ENCODE measurements around the gene JPH2. TPM values are rescaled to one million over a fixed set of nuclear protein-coding genes. Genes with fewer than 3 reads are reported as not detected.

The JPH2 gene
- total and polyA plus RNA-seq, 2 experiments from 2014 or later = 0.16 to 1.1 TPM

DNA sequence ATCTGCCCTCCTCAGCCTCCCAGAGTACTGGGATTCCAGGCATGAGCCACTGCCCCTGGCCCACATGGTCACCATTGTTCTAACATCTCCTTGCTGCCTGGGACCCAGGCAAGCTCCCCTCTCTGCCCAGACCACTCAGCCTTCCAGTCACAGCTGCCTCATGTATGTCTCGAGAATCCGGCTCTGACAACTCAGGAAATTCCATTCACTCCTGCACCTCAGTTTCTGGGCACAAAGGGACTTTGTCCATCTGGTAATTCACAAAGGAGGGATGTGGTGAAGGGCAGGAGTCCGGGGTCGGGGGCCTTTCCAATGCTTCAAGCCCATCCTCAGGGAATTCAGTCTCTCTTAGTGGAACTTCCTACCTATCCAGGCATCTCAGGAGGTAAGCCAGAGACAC lies 40.7 kb downstream of the JPH2 start (continued):
- TF ChIP-seq, protein P1, sequence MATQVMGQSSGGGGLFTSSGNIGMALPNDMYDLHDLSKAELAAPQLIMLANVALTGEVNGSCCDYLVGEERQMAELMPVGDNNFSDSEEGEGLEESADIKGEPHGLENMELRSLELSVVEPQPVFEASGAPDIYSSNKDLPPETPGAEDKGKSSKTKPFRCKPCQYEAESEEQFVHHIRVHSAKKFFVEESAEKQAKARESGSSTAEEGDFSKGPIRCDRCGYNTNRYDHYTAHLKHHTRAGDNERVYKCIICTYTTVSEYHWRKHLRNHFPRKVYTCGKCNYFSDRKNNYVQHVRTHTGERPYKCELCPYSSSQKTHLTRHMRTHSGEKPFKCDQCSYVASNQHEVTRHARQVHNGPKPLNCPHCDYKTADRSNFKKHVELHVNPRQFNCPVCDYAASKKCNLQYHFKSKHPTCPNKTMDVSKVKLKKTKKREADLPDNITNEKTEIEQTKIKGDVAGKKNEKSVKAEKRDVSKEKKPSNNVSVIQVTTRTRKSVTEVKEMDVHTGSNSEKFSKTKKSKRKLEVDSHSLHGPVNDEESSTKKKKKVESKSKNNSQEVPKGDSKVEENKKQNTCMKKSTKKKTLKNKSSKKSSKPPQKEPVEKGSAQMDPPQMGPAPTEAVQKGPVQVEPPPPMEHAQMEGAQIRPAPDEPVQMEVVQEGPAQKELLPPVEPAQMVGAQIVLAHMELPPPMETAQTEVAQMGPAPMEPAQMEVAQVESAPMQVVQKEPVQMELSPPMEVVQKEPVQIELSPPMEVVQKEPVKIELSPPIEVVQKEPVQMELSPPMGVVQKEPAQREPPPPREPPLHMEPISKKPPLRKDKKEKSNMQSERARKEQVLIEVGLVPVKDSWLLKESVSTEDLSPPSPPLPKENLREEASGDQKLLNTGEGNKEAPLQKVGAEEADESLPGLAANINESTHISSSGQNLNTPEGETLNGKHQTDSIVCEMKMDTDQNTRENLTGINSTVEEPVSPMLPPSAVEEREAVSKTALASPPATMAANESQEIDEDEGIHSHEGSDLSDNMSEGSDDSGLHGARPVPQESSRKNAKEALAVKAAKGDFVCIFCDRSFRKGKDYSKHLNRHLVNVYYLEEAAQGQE (IDR thresholded peaks at IDR 0.05; ENCODE audit: unreplicated experiment) = no peak
- TF ChIP-seq POLR2AphosphoS5 (IDR thresholded peaks at IDR 0.05; ENCODE audit: low read depth) (no peak), ZNF114 (CRISPR knock-in tag; IDR thresholded peaks at IDR 0.05) (no peak), EZH2 (IDR thresholded peaks at IDR 0.05; ENCODE audit: low read depth, unreplicated experiment) (no peak)

DNA sequence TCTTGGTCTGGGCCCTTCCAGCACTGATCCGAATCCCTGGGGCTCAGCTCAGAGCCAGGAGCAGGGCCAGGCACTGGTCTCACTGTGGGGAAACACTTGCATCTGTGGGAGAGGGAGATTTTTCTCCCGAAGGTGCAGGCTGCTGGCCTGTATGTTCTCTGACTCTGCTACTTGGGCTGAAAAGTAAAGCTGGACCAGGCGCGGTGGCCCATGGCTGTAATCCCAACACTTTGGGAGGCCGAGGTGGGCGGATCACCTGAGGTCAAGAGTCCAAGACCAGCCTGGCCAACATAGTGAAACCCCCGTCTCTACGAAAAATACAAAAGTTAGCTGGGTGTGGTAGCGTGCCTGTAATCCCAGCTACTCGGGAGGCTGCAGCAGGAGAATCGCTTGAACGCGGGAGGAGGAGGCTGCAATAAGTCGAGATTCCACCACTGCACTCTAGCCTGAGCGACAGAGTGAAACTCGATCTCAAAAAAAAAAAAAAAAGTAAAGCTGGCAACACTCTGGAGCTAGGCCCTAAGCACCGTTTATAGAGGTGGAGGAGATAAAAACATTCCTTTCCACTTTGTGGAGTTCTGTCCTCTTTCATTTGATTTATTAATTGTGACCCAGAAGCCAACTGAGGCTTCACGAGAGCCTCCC lies 41.7 kb downstream of the JPH2 start:
- Mint-ChIP-seq H3K27ac (no peak overlapping the region; the same call in 1 of the 2 replicates), H3K4me1 (peaks cover 4% of the 10 kb centered on the region; the same call in 2 of the 3 replicates), H3K9me3 (no peaks in the 10 kb centered on the region), H3K27me3 (ENCODE audit: insufficient read depth, low read depth, poor library complexity) (peaks cover 11% of the 10 kb centered on the region), H3K4me3 (no peak overlapping the region), H3K36me3 (ENCODE audit: low read depth) (no peaks in the 10 kb centered on the region)
- H3F3A ChIP-seq (replicated peaks; ENCODE audit: low read depth) = no peaks in the 10 kb centered on the region
- H3K4me3 ChIP-seq = no peak overlapping the region
- no peak for DNase-seq (ENCODE audit: low spot score)
- no peaks in the 10 kb centered on the region for H3K9me2 ChIP-seq (ENCODE audit: insufficient read depth)
- no peaks in the 10 kb centered on the region for H3K4me1 ChIP-seq (ENCODE audit: insufficient read depth)
- H2AFZ ChIP-seq = no peak overlapping the region
- H3K4me2 ChIP-seq = no peak overlapping the region
- H3K27me3 ChIP-seq (ENCODE audit: insufficient read depth) = no peaks in the 10 kb centered on the region
- no peaks in the 10 kb centered on the region for H4K20me1 ChIP-seq (replicated peaks; ENCODE audit: insufficient read depth)
- no peak; the same call in 1 of the 3 replicates for ATAC-seq
- H3K36me3 ChIP-seq (ENCODE audit: insufficient read depth) = no peaks in the 10 kb centered on the region
- H3K27ac ChIP-seq (ENCODE audit: low read depth) = no peak overlapping the region
- no peaks in the 10 kb centered on the region for H3K79me2 ChIP-seq (replicated peaks; ENCODE audit: insufficient read depth)
- TF ChIP-seq ZNF114 (CRISPR knock-in tag; IDR thresholded peaks at IDR 0.05) = no peak
- TF ChIP-seq STAT1 (IDR thresholded peaks at IDR 0.05; ENCODE audit: unreplicated experiment) = no peak
- TF ChIP-seq CREB1 (CRISPR knock-in tag; IDR thresholded peaks at IDR 0.05; ENCODE audit: low read depth) = no peak
- TF ChIP-seq ZNF331 (CRISPR knock-in tag; IDR thresholded peaks at IDR 0.05; ENCODE audit: low read depth) = no peak
- TF ChIP-seq EZH2 (IDR thresholded peaks at IDR 0.05; ENCODE audit: low read depth, unreplicated experiment) = no peak
- TF ChIP-seq POLR2AphosphoS5 (IDR thresholded peaks at IDR 0.05; ENCODE audit: low read depth) = no peak
- no peak for TF ChIP-seq JUNB (IDR thresholded peaks at IDR 0.05; ENCODE audit: unreplicated experiment)
- TF ChIP-seq, protein P1 (IDR thresholded peaks at IDR 0.05; ENCODE audit: unreplicated experiment) = no peak
- TF ChIP-seq, protein P2, sequence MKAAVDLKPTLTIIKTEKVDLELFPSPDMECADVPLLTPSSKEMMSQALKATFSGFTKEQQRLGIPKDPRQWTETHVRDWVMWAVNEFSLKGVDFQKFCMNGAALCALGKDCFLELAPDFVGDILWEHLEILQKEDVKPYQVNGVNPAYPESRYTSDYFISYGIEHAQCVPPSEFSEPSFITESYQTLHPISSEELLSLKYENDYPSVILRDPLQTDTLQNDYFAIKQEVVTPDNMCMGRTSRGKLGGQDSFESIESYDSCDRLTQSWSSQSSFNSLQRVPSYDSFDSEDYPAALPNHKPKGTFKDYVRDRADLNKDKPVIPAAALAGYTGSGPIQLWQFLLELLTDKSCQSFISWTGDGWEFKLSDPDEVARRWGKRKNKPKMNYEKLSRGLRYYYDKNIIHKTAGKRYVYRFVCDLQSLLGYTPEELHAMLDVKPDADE (IDR thresholded peaks at IDR 0.05) = no peak

Data from GM23338 (cell line).